Endometrium (tissue), 2 donors: Measurements from ENCODE around the gene TSR3.

Source experiments
- FAIRE-seq: peaks from 2 replicates; lab custom pipeline; 2012; peaks lifted over from hg19 to GRCh38; lab: Jason Lieb, UNC
- donor health status: control.
- donor health status: control.

Gene TSR3

GRCh38 chr16:1351215-1351581 lies 480 bp downstream of the TSR3 start:
- FAIRE-seq = no peak

GRCh38 chr16:1350691-1351090 lies 987 bp downstream of the TSR3 start:
- FAIRE-seq = no peak

DNA sequence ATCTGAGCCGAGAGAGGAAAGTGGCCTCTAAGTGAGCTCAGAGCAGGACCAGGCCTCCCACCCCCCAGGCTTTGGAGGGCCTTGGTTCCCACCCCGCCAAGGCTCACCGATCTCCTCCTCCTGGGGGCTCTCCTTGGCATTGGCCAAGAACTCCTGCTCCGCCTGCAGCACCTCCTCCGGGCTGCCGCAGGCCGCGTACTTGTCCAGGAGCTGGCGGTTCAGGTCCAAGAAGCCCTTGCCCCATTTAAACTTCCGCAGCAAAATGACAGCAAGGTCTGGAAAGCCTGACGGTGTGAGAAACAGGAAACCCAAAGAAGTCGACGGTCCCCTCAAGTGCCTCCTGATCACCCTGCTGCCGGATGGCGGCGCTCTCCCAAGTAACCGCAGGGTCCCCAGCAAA lies 1.7 kb downstream of the TSR3 start:
- no peak for FAIRE-seq

DNA sequence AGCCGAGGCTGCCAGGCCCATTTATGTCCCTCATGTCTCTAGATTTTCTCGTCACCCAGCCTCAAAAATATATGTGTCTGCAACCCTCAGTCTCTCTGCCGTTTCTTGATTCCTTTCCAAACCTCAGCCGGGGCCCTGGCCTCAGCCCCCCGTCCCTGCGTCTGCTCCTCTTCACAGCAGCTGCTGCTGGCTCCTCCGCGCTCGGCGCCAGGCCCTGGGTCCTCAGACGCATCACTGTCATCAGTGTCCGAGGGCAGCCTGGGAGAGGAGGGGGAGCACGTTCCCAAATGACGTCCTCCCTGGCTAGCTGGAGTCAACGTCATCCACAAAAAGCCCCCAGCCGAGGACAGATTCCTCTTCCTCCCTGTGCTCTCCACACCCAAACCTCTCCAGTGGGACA lies 2.3 kb downstream of the TSR3 start:
- FAIRE-seq = no peak

DNA sequence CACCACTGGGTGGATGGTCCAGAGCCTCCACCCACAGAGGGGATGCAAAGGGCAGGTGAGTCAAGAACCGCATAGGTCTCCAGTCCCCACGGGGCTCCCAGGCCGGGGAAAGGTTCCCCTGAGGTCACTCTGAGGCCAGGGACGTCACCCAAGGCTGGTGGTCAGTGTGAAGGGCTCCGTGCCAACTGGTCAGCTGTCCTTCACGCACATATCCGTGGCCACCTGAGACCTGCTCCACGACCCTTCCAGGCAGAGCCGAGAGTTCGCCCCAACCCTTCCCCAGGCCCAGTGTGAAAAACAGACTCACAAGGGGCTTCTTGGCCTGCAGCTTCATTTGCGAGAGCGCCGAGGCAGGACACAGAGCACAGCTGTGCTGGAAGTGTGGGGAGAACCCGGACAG lies 2.8 kb downstream of the TSR3 start:
- no peak for FAIRE-seq

DNA sequence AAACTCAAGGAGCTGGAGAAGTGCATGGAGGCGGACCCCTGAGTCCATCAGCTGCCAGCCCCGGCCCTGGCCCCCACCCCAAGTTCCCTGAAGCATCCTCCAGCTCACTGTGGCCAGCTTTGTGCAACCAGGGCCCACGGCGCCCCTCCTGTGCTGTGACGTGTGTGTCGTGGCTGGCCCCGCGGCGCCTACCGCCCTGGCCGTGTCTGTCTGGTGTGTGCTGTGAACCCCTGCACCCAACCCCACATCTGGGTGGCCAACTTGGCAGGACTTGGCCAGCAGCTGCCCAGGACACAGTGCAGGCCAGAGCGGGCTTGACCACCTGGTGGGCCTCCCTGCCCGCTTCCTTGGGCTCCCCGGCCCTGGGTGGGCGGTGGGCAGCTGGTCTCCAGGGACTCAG lies 3.2 kb downstream of the TSR3 start:
- FAIRE-seq = no peak

DNA sequence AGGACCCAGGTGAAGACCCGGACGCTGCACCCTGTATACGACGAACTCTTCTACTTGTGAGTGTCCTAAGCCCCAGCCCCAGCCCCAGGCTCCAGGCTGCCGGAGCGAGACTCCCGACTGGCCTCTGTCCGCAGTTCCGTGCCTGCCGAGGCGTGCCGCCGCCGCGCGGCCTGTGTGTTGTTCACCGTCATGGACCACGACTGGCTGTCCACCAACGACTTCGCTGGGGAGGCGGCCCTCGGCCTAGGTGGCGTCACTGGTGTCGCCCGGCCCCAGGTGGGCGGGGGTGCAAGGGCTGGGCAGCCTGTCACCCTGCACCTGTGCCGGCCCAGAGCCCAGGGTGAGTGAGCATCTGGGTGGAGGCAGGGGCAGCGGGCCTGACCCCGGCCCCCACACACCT lies 3.7 kb downstream of the TSR3 start:
- no peak for FAIRE-seq

DNA sequence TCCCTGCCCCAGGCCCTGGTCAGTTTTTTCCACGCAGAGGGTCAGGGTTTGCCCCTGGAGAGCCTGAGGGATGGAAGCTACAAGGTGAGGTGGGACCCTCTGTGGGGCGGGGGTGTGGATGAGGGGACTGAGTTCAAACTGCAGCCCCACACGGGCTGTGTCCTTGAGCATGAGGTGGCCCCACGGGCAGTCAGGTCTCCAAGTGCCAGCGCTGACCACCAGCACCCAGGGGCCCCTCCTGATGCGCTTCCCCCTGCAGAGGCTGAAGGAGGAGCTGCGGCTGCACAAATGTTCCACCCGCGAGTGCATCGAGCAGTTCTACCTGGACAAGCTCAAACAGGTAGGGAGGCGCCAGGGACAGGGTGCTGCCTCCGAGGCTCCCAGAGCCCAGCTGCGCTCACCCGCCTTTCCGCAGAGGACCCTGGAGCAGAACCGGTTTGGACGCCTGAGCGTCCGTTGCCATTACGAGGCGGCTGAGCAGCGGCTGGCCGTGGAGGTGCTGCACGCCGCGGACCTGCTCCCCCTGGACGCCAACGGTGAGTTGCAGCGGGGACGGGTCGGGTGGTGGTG lies 4.3 kb downstream of the TSR3 start:
- FAIRE-seq = no peak

DNA sequence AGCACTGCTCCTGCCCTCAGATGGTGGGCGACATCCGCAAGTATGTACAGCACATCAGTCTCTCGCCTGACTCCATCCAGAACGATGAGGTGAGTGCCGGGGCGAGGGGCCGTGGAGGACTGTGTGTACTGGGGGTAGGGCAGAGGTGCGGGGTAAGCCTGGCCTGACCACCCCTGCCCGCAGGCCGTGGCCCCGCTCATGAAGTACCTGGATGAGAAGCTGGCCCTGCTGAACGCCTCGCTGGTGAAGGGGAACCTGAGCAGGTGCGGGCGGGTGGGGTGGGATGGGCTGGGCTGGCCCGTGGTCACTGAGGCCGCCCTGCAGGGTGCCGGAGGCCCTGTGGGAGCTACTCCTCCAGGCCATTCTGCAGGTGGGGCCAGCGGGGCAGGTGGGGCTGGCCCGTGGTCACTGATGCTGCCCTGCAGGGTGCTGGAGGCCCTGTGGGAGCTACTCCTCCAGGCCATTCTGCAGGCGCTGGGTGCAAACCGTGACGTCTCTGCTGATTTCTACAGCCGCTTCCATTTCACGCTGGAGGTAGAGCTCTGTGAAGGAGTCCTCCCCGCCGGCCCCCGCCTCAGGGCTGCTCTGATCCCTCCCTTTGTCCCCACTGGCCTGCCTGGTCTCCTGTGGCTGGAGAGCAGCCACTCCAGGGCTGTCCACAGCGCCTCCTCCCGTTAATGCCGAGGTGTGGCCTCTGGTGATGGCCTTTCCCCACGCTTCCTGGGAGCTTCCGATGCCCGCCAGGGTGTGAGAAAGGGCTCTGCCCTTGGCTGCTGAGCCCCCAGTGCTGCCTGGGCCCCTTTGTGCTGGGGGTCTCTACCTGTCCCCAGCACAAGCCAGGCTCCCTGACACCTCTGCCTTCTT lies 5.0 kb downstream of the TSR3 start:
- no peak for FAIRE-seq

GRCh38 chr16:1345651-1346421 lies 5.8 kb downstream of the TSR3 start:
- FAIRE-seq = no peak

DNA sequence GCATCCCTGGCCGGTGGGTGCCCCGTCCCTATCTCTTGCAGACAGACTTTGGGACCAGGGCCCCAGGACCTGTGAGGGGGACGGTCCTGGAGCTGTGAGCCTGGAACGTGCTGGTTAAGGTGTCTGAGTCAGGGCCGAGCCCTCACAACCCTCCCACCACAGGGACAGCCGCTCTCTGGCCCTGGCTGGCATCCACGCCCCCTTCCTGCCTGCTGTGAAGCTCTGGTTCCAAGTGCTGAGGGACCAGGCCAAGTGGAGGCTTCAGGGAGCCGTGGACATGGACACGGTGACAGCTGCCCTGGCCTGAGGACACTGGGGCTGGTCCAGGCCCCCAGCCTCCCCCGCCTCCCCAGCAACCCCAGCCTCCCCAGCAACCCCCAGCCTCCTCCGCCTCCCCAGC lies 6.6 kb downstream of the TSR3 start:
- FAIRE-seq = no peak

DNA sequence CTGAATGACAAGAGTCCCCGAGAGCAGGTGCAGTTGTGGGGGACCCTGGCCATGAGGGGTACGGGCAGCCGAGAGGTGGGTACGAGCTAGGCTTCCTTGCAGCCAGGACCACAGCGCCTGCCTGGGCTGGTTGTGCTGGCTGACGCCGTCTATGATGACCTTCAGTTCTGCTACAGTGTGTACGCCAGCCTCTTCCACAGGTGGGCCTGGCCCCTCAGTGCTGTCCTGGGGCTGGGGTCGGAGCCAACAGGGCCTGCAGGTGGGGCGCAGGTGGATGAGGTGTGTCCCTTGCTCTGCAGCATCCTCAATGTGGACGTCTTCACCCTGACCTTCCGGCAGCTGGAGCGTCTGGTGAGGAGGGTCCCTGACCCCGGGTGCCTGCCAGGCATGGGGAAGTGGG lies 7.2 kb downstream of the TSR3 start:
- FAIRE-seq = no peak

DNA sequence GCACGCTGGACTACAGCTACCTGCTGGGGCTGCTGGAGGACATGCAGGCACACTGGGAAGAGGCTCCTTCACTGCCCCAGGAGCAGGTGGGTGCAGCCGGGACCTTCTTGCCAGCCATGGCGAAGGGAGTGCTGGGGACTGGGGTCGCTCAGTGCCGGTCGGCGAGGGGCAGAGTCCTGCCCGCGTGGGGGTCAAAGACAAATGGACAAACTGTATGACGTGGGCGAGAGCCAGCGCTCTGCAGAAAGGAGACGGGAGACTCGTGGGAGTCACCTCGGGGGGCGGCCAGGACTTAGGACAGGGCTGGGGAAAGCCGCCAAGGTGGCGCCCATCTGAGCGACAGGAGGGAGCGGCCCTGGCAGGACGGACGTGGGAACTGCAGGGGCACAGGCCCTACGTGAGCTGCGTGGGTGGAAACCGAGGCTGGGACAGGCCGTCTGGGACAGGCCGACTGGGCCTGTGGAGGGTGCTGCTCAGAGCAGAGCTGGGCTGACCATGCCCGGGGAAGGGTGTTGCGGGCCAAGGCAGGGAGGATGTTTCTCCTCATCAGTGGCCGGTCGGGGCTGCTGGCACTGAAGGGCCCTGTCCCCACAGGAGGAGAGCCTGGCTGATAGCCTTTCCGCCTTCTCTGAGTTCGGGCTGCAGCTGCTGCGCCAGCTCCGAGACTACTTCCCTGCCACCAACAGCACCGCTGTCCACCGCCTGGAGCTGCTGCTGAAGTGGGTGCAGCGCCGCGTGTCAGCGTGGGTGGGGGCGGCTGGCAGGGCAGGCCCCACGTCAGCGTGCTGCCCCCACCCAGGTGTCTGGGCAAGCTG lies 8.0 kb downstream of the TSR3 start:
- FAIRE-seq = no peak

DNA sequence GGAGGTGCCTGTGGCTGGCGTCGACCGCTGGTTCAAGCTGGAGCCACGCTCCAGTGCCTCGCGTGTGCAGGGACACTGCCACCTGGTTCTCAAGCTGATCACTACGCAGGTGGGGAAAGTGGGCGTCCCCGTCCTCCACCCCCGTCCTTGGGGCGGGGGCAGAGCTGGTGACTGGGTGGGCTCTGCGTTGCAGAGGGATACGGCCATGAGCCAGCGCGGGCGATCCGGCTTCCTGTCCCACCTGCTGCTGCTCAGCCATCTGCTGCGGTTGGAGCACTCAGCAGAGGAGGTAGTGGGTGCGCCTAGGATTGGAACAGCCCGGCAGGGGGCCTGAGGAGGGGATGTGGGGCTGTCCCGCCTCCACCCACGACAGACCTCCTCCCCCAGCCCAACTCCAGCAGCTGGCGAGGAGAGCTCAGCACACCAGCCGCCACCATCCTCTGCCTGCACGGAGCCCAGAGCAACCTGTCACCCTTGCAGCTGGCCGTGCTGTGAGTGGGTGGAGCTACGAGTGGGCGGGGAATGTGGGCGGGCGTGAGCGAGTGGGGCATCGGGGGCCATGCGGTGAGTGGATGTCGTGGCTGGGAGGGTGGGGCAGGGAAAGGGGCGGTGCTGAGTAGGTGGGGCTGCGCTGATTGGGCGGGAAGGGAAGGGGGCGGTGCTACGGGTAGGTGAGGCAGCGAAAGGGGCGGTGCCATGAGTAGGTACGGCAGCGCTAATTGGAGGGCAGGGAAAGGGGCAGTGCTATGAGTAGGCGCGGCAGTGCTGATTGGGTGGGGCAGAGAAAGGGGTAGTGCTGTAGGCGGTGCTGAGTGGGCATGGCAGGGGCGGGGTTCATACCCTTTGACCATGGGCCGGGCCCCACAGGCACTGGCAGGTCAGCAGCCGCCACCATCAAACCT lies 8.9 kb downstream of the TSR3 start:
- FAIRE-seq = no peak

GRCh38 chr16:1341495-1342420 lies 9.9 kb downstream of the TSR3 start:
- FAIRE-seq = no peak

GRCh38 chr16:1340730-1341494 lies 10.8 kb downstream of the TSR3 start:
- FAIRE-seq = no peak

DNA sequence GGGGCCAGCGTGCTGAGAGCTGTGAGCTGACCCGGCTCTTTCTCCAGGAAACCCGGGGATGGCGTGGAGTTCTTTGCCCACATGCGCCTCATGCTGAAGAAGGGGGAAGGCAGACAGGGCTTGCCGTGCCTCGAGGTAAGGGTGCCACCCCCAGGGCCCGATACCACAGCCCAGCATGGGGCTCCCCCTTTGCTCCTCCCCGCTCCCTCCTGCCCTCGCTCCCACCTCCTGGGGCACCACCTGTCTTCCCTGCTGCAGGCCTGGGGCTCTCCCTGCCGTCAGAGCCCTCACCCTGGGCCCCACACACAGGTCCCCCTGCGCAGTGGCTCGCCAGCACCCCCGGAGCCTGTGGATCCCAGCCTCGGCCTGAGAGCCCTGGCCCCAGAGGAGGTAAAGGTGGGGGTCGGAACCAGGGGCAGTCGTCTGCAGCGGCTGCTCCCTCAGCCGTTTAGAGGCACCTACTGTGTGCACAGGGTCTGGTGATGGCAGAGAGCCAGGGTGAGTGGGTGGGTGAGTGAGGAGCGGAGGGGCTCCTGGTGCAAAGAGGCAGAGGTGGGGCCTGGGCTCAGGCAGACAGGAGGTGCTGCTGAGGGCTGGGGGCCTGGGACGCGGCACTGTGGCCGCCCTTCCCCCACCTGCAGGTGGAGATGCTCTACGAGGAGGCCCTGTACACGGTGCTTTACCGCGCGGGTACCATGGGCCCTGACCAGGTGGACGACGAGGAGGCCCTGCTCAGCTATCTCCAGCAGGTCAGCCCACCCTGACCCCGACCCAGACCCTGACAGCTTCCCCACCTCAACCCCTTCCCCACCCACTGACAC lies 12.6 kb downstream of the TSR3 start:
- FAIRE-seq = no peak

- FAIRE-seq = no peak
Measured at GRCh38 chr16:1338119-1338730, 13.5 kb downstream of the TSR3 start.
